GM12873 (cell line): ENCODE measurements around the gene COL18A1.

Source experiments
- CTCF ChIP-seq: IDR thresholded peaks from 2 replicates; pipeline ENCODE4 v1.5.1; 2012; ENCODE audit warnings: low read depth, mild to moderate bottlenecking, moderate library complexity, low read length, control low read depth; ENCODE audit not compliant: insufficient read depth; ENCODE audit errors: missing control alignments

Gene COL18A1

DNA sequence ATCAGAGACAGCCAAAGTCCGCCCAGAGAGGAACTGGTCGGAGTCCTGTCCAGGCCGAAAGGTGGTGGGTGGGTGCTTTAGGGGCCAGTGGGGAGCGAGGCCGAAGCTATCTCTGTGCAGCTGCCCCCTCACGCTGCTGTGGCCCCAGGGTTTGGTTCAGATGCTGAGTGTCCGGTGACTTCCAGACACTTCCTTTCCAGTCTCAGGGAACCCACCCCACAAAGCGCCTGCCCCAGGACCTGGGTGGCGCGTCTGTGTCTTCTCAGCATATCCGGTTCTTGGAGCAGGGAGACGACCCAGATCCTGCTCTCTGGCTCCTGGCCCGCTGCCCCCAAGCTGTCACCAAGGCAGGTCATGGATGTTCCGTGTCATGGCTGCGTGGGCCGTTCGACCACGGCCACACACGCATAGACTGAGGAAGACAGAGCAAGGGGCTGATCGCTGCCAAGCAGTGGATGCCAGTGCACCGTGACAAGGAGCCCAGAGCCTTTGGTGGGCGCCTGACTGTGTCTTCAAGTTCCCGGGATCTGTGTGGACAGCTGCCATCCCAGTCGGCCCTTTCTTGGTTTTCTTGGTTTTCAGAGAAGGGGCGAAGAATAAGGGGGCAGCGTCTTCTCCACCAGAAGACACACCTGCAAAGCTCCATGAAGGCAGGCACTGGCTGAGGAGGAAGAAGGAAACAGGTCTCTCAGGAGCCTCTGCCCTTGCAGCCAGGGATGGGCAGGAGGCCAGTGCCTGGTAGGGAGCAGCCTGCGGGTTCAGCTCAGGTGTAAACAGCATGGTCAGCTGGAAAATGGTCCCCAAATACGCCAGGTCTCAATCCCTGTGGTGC, 22.9 kb upstream of the COL18A1 start:
- TF ChIP-seq CTCF = no peak

DNA sequence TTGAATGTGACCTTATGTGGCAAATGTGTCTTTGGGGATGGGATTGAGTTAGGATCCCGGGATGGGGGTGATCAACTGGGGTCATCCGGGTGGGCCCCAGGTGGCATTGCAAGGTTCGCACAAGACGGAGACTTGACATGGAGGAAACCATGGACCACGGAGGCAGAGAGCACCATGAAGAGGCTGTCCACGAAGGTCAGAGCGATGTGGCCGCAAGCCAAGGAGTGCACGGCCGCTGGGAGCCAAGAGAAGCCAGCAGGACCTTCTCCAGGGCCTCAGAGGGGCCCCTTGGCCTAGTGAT, 22.3 kb upstream of the COL18A1 start:
- TF ChIP-seq CTCF = no peak

GRCh38 chr21:45383111-45383614, 21.8 kb upstream of the COL18A1 start:
- no peak for TF ChIP-seq CTCF

DNA sequence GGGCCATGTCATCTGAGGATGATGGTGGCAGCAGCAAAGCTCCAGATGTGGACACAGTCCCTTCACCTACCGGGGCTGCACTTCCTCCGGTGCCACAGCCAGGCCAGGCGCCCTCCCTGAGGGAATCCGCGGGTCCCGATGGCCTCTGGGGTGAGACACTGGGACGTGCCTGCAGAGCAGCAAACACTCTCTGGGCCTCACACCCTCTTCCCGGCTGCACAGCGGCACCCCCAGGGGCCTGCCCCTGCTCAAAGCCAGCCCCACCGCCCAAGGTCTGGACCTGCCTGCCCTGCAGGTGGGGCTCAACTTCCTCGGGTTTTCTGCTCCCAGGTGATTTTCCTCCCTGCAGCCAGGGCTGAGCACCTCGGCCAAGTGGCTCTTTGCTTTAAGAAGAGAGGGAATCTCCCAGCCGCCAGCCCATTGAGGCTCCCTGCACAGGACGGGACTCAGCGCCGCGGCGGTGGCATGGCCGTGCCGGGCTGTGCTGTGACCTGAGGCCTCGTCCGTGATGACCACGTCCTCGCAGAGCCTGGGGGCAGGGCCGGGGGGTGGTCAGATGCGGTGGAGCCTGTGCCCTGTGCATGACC, 21.3 kb upstream of the COL18A1 start:
- TF ChIP-seq CTCF = no peak

DNA sequence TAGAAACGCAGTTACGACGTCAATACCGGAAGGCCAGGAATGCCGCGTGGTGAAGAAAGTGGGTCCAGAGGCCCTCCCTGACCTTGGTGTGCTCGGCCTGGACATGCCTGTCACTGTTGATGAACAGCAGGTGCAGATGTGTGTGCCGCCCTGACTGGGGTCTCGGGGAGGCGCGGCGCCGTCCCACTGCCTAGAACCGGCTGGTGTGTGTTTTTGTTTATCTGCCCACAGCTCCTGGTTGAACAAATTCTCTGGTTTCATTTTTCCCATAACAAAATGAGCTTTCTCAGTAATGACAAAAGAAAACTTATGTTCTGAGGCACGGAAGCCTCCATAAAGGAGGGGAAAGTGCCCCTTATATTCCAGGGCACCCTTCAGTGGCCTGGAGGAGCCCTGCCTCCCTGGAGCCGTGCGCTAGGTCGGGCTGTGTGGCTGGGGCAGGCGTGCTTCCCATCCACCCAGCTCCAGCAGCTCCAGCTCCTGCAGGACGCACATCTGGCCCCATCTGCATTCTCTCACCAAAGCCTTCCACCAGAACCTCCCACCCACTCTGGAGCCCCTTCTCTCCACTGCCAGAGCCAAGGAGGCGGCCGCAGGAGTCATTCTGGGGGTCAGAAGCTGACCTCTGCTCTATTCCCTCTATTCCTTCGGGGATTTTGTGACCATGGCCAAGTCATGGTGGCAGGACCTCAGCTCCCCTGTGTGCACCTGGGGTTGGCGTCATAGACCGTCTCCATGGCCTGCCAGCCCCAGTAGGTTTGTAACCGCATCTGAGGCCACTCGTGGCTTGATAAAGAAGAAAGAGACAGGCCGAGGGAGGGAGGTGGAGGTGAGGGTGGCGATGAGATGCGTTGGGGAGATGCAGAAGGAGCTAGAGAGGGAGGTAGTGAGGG, 20.1 kb upstream of the COL18A1 start:
- no peak for TF ChIP-seq CTCF

DNA sequence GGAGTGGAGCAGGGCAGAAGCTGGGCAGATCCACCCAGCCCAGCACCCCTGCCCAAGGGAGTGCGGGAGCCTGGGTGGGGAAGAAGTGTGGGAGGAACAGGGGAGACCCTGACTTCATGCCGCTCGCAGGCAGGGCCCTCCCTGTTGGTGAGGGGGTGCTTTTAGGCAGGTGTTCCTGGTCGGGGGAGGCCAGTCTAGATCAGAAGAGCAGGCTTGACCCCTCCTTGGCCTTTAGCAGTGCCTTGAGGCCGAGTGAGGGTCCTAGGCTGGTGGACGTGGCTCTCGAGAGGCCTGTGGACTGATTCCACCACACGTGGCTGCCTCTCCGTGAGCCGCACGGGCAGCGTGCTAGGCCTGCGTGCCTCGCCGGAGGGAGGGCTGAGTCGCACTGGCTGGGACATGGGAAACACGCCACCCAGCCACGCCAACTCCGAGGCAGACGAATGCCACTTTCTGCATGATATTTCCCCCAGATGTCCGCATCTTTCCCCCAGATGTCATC, 19.4 kb upstream of the COL18A1 start:
- TF ChIP-seq CTCF = no peak

- TF ChIP-seq CTCF = no peak
Measured at GRCh38 chr21:45386336-45386727, 18.6 kb upstream of the COL18A1 start.
